Activated T-cell treated with anti-CD3 and anti-CD28 coated beads, Interleukin-2, amount 50 U/mL, for 48 hours (primary cell): ENCODE measurements around the gene C2orf68.
A peak's percentile ranks its signal among the peaks of the same experiment; 100 is the strongest.
"Not testable (repeated sequence)": the region's sequence is repeated elsewhere in the genome, so short reads cannot be mapped to it uniquely, and the experiment has no call there.

Source experiments
- DNase-seq, 2 experiments: peaks; one replicate each; pipeline ENCODE4 v3.0.0-alpha.2; 2020

The C2orf68 gene

GRCh38 chr2:85611705-85612587 is at the start of gene C2orf68:
Gene C2orf68 (minus strand): TSS chr2:85612066. CDS start chr2:85611984, 82 bp downstream.
- peak; percentile 91 to 93 for DNase-seq

GRCh38 chr2:85661139-85661858 is 49.4 kb upstream of the C2orf68 start:
- DNase-seq, result no peak

GRCh38 chr2:85660725-85661124 is 48.9 kb upstream of the C2orf68 start:
- no peak for DNase-seq

- DNase-seq, result not testable (repeated sequence)
Observed at GRCh38 chr2:85660301-85660700, 48.4 kb upstream of the C2orf68 start.

- DNase-seq, result no peak
Observed at GRCh38 chr2:85659324-85659981, 47.6 kb upstream of the C2orf68 start.

- DNase-seq, result not testable (repeated sequence)
Observed at GRCh38 chr2:85657399-85657798, 45.5 kb upstream of the C2orf68 start.

- no peak for DNase-seq
Observed at GRCh38 chr2:85656468-85656867, 44.6 kb upstream of the C2orf68 start.

- no peak for DNase-seq
Observed at GRCh38 chr2:85655961-85656417, 44.1 kb upstream of the C2orf68 start.

GRCh38 chr2:85653996-85654395 is 42.1 kb upstream of the C2orf68 start:
- DNase-seq, result no peak

GRCh38 chr2:85652056-85652455 is 40.2 kb upstream of the C2orf68 start:
- no peak for DNase-seq

- DNase-seq, result no peak
Observed at GRCh38 chr2:85651097-85651496, 39.2 kb upstream of the C2orf68 start.

GRCh38 chr2:85650456-85650855 is 38.6 kb upstream of the C2orf68 start:
- DNase-seq, result no peak

- no peak for DNase-seq
Observed at GRCh38 chr2:85649201-85650190, 37.6 kb upstream of the C2orf68 start.

GRCh38 chr2:85648619-85649018 is 36.8 kb upstream of the C2orf68 start:
- peak in 1 of 2 experiments; percentile 34 for DNase-seq

- no peak for DNase-seq
Observed at GRCh38 chr2:85647823-85648526, 36.1 kb upstream of the C2orf68 start.

GRCh38 chr2:85646166-85646565 is 34.3 kb upstream of the C2orf68 start:
- no peak for DNase-seq

- DNase-seq, result no peak
Observed at GRCh38 chr2:85644909-85645308, 33.0 kb upstream of the C2orf68 start.

- peak in 1 of 2 experiments; percentile 31 for DNase-seq
Observed at GRCh38 chr2:85642725-85643124, 30.9 kb upstream of the C2orf68 start.

GRCh38 chr2:85635636-85636035 is 23.8 kb upstream of the C2orf68 start:
- DNase-seq, result no peak

- no peak for DNase-seq
Observed at GRCh38 chr2:85635011-85635410, 23.1 kb upstream of the C2orf68 start.

GRCh38 chr2:85631316-85631715 is 19.4 kb upstream of the C2orf68 start:
- no peak for DNase-seq
